ENCODE data around the gene EVL. TPM values are rescaled to one million over a fixed set of nuclear protein-coding genes. Genes with fewer than 3 reads are reported as not detected.

Gene EVL
- polyA plus RNA-seq, 4 donors = 105 to 187 (median 153) TPM

DNA sequence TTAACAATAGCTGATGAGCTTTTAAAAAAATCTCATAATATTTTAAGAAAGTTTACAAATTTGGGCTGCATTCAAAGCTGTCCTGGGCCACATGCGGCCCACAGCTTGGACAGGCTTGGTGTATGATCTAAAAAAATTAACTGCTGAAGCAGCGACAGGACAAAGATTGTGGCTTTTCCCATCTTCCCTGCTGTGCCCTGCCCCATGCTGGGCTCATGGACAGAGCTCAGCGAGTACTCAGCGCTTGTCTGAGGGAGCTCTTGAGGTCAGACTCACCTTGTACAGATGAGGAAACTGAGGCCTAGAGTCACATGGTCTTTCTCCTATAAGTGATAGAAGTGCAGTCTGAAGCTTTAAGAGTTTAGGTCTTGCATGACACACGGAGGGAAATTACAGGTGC lies 15.0 kb downstream of the EVL start:
- DNase-seq (ENCODE audit: low read depth in 4 of 4, low spot score in 2 of 4) = no peak

DNA sequence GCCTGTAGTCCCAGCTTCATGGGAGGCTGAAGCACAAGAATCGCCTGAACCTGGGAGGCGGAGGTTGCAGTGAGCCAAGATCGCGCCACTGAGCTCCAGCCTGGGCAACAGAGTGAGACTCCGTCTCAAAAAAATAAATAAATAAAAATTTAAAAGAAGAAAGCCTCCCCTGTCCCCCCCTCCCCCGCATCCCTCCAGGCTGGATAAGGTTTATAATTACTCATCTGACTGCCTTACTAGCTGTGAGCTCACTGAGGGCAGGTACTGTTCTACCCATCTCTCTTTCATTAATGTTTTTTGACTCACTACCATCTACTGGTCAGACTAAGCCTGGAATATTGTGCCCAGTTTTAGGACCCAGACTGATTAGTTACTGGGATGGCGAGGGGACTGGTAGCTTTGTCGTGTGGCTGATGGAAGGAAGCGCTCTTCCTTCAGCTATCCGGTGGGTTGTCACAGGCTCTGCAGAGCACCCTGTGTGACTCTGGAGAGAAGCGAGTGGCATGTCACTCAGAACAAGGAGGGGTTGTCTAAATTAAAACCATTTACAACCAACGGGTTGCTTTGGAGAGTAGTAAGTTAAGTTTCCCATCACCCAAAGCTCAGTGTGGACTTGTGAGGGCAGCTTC lies 16.9 kb downstream of the EVL start:
- no peak for DNase-seq (ENCODE audit: low read depth in 4 of 4, low spot score in 2 of 4)

DNA sequence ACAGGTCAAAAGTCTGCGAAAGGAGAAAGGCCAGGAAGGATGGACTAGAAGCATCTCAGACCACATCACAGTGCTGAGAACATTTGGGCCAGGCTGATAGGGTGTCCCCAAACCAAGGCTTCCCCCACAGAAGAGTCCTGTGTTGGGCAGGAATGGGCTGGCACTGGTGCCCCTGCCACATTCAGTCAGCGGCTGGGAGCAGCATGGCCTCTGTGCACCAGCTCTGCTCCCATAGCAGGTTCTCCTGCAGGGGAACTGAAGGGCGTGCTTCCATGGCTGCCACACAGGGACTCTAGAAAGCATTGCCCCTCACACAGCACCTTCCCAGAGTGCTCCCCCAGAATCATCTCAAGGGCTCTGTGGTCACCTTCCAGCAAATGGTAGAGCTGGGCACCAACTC lies 17.5 kb downstream of the EVL start:
- no peak for DNase-seq (ENCODE audit: low read depth in 4 of 4, low spot score in 2 of 4)

DNA sequence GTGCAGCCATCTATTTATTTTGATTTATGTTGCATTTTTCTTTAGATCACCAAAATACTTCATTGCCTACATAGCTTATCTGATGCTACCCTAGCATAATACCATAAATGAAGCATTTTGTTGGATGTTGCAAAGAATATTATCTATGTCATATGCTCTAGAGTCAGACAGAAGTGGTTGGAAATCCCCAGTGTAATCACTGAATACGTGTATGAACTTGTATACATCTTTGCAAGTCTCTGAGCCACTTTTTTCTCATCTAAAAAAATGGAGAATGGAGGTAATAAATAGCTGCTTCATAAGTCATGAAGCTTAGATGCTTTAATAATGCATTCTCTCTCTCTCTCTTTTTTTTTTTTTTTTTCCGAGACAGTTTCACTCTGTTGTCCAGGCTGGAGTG lies 18.5 kb downstream of the EVL start:
- DNase-seq (ENCODE audit: low read depth in 4 of 4, low spot score in 2 of 4) = no peak

DNA sequence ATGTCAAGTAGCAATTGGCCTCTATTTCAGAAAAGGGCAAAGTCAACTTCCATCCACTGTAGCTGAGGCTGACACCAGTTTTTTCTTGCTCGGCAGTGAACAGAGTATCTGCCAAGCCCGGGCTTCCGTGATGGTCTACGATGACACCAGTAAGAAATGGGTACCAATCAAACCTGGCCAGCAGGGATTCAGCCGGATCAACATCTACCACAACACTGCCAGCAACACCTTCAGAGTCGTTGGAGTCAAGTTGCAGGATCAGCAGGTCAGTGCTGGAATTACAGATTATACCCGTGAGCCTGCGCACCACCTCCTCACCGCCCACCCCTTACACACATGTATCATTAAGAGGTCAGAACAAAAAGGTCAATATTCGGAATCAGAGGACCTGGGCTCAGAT lies 19.4 kb downstream of the EVL start:
- no peak for DNase-seq (ENCODE audit: low read depth in 4 of 4, low spot score in 2 of 4)

DNA sequence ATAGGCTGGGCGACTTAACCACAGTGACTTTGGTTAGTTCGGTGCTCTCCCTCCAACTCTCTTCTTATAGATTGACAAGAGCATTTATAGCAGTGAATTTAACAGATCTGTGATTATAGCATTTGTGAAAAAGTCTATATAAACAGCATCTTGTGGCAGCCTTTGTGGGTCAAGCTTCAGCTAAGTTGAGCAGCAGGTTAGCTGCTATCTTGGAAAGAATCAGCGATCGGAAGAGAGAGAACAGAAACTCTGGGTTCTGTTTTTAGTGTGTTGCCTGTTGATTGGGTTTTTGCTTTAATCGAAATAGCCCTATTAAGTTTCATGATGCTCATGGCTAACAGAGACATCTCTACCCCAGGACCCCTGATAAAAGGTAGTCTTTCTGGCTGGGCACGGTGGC lies 20.2 kb downstream of the EVL start:
- no peak for DNase-seq (ENCODE audit: low read depth in 4 of 4, low spot score in 2 of 4)

DNA sequence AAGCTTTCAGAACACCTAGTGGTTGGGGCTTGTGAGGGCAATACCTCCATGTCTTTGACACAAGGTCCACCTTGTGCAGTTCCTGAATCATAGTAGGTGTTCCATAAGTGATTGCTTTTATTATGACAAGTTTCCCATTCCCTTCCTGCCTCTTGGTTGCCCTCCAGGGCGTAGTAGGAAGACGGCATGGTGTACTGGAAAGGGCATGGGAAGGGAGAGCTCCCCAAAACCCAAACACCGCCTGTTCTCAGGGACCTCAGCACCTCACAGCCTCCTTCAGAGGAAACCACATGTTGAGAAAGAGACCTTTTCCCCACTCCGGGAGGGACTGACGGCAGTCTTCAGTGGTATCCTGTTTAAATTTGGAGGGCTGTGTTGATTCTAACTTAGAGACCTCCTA lies 21.1 kb downstream of the EVL start:
- DNase-seq (ENCODE audit: low read depth in 4 of 4, low spot score in 2 of 4) = no peak

DNA sequence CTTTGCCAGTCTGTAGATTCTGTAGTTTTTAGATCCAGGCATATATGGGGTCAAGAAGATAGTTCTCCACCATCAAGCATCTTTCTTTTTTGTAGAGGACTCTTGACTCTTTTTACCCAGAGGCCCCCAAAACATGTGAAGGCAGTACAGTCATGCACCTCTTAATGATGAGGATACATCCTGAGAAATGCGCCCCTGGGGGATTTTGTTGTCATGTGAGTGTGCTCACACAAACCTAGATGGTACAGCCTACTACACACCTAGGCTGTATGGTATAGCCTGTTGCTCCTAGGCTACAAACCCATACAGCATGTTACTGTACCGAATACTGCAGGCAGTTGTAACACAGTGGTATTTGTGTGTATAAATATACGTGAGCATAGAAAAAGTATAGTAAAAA lies 23.0 kb downstream of the EVL start:
- DNase-seq (ENCODE audit: low read depth in 4 of 4, low spot score in 2 of 4) = no peak

DNA sequence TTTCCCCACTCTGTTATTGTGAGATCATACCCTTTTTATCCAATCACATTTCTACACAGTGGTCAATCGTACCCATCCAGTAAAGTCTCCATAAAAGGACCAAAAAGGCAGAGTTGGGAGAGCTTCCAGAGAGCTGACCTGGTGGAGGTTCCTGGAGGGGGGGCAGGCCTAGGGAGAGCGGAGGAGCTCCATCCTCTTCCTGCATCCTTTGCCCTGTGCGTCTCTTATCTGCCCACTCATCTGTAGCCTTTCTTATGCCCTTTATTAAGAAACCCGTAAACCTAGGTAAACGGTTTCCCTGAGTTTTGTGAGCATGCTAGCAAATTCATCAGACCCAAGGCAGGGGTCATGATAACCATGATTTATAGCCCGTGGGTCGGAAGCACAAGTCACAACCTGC lies 26.2 kb downstream of the EVL start:
- no peak for DNase-seq (ENCODE audit: low read depth in 4 of 4, low spot score in 2 of 4)

DNA sequence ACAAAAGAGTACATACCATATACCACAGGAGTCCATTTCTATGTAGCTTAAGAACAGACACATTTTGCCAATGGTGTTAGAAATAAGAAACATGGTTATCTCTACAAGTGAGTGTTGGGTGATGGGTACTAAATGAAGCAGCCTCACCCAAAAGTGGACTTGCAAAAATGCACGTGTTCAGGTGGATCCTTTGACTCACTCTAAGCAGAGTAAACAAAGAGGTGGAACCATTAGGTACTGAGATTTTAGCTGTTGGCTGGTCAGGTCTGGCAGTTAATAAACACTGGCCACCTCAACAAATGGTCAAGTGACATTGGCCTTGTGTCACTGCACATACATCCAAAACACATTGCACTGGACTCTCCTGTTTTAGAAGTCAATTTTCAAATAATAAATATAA lies 27.6 kb downstream of the EVL start:
- DNase-seq (ENCODE audit: low read depth in 4 of 4, low spot score in 2 of 4) = no peak

DNA sequence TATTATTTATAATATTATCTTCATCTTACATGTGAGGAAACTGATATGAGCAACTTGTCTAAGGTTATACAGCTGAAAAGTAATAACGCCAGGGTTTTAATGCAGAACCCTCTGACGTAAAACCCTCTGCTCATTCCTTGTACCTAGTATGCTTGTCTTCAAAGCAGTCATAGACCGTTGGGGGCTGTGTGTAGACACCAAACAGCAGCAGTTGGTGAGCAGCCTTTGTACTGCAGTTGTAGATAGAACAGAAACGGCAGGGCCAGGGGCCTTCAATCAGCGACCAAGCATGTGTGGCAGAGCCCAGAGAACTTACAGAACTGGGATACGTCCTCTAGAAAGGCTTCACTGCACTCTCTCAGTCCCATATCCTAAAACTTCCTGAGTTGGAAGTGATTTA lies 28.1 kb downstream of the EVL start:
- no peak for DNase-seq (ENCODE audit: low read depth in 4 of 4, low spot score in 2 of 4)

DNA sequence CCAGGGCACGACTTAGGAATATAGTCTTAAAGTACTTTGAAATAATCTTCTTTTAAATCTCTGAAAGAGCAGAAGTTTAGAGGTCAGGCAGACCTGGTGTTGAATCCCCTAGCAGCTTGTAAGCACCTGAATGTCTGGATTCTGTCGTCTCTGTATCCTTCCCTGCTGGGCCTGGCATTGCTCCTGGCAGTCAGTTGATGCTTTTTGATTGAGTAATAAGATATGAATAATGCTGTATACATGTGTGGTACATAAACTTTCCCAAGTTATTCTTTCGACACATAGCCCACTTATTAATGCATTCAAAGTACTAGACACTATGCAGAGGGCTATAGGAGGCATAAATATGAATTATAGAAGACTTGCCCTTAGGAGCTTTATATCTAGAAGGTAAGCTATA lies 31.4 kb downstream of the EVL start:
- DNase-seq (ENCODE audit: low read depth in 4 of 4, low spot score in 2 of 4) = no peak

DNA sequence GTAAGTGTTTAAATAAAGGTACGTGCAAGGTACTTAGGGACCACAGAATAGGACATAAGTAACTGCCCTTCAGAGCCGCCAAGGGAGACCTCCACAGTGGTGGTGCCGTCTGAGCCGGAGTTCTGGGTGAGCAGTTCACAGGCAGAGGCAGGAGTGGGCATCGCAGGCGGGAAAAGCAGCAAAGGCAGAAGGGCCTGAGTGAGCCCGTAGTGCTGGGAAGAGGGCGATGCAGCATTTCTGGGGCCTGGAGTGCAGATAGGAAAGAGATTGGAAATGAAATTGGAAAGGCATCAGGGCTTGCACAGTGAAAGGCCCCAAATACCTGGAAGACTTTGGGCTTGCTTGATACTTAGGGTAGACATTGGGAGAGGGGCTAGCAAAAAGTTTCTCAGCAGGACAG lies 32.9 kb downstream of the EVL start:
- no peak for DNase-seq (ENCODE audit: low read depth in 4 of 4, low spot score in 2 of 4)

DNA sequence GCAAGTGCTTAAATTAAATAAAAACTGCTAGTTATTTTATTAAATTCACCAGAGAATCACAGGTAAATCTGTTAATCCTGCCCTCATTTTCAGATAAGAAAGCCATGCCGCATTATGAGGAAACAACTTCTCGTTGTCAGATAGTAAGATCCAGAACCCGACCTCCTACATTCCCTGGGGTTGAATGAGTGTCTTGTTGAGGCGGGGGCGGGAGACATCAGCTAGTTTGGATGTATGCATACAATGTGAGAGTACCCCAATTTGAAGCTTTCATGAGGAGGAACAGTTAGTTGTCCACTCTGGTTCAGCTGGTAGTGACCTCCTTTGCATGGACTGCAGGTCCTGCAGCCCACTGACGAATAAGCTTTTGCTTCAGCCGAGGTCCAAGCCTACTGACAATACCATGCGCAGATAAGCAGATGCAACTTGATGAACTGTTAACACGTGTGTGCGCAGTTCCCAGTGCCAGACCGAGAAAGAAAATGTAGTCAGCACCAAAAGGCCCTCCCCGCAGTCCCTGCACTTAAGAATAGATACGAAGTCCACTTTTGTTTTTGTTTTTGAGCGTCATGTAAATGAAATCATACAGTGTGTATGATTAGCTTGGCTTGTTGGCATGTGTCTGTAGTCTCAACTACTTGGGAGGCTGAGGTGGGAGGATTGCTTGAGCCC lies 34.9 kb downstream of the EVL start:
- DNase-seq (ENCODE audit: low read depth in 4 of 4, low spot score in 2 of 4) = no peak

DNA sequence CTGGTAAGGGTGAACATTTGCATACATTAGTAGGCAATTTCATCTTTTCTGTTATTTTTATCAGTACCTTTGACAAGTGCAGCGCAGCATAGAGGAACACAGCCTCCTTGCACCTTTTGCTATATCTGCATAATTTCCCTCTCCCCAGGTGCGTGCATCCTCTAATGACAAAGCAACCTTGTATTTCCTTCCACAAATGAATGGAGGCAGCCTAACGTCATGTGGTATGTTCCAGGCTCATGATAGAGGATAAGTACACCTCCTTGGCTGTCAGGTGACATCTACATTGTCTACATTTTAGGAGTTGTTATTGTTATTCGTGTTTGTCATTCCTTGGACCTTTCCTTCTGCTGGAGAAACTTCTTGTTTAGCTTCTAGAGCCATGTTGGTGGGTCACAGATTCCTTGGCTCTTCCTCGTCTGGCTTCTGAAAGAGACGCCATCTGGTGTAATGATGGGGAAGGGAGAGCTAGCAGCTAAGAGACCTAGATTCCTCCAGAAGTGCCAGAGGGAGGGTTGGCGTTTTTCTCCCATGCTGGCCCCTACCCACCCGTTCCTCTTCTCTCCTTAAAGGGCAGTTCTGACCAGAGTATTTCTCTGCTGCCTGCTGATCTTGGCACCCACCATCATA lies 37.0 kb downstream of the EVL start:
- no peak for DNase-seq (ENCODE audit: low read depth in 4 of 4, low spot score in 2 of 4)

DNA sequence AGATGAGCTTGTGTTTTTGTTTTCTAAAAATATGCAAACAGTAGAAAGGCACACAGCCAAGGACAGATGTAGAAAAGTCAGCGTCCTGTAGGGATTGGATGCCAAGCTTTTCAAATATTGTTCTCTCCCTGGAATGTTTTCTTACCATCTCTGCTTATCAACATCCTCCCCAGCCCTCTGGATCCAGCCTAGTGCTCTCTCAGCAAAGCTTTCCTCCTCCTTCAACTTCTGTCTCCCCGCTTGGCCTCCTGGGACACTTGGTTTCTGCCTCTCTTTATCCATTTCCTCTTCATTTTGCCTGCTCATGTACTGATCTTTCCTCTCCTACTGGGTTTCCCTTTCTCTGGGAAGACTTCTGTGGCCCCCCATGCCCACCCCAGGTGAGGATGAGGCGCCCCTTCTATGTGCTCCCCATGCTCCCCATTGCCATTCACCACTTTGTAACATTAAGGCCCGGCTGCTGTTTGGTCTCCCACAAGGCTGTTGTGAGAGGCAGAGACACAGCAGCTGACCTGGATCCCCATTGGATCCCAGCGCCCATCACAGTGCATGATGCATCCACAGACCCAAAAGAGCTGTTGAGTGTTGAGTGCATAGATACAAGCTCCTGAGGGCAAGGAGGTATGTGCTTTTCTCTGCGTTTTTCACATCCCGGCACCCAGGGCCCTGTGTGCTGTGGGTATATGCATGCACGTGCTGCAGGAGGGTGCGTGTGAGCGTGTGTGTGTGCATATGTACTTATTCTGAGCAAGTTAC lies 38.2 kb downstream of the EVL start:
- DNase-seq (ENCODE audit: low read depth in 4 of 4, low spot score in 2 of 4) = no peak

DNA sequence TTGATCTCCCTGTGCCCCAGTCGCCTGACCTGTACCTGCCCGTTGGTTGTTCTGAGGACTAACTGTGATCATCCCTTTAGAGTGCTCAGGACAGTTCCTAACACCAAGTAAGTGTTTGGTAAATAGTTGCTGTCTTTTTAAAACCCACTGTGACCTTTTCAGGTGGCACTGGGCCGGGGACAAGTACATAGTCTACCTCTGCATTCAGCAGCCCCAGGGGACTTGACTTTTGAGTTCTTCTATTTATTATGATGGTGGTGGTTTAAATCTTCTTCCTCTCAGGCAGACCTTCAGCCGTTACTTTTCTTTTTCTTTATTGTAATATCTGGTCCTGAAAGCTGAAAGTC lies 38.8 kb downstream of the EVL start:
- no peak for DNase-seq (ENCODE audit: low read depth in 4 of 4, low spot score in 2 of 4)

DNA sequence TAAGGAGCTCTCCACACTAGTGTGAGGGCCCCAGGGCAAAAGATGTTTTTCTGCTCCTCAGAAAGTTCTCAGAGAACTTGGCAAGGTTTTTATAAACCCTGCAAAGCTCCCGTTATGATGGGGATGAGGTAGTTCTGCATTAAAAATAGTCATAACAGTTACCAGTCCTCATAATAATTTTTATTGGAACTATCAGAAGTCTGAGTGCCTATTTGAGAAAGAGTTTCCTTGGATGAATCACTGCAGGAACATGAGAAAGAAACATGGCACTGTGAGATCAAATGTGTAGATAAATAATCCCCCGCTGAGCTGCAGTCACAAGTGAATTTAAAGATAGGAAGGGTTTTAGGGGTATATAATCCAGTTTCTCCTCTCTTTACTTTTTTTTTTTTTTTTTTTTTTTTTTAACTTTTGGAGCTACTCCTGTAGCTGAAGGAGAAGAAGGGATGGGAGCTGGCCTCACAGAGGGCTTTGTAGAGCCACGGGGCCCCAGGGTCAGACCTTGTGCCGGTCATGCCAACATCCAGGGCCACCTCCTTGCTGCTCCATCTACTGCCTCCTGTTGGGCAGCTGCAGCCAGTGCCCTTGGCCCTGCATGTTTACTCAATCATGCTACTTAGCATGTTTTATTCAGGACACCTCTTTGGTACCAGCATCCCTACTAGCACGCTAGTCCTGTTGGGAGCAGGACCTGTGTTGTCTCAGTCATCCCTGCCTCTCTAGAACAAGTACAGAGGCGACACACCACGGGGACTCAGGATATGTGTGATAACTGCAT lies 39.5 kb downstream of the EVL start:
- no peak for DNase-seq (ENCODE audit: low read depth in 4 of 4, low spot score in 2 of 4)

DNA sequence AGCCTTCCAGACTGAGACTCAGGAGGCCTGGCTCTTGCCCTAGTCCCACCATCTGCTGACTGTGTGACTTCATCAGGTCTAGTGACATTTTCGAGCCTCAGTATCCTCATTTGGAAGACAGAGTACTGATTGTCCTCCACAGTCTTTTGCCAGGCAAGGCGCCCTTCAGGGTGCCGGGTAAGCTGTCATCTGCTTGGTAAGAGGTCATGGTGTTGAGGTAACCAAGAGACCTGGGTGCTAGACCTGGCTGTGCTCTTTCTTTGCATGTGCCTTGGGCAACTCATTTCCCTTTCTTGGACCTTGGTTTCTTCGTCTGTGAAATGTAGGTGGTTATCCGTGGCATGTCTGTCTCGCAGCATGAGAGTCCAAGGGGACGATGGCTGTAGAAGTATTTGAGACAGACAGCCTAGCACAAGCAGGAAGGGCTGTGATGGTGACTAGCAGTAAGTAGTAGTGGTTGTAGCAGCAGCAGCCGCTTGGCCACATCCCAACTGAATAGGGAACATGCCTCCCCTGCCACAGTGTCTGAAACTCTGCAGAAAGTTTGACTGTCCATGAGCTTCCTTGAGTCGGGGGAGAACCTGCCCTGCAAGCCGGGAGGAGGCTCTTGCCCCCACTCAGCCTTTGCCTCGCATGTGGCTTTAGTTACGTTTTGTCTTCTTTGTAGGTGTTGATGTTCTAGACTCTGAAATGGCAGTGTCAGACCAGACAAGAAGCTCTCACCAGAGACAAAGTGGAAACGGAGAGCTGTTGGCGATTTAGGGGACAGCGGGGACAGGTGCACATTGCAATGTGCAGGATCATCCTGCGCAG lies 40.3 kb downstream of the EVL start:
- no peak for DNase-seq (ENCODE audit: low read depth in 4 of 4, low spot score in 2 of 4)

Data from left renal cortex interstitium (tissue), 4 donors.